Measurements from ENCODE around the gene ARMH3. TPM values are rescaled to one million over a fixed set of nuclear protein-coding genes. Genes with fewer than 3 reads are reported as not detected.

The ARMH3 gene
- total RNA-seq, 1 donor from 2014 or later, result 48.1 TPM

DNA sequence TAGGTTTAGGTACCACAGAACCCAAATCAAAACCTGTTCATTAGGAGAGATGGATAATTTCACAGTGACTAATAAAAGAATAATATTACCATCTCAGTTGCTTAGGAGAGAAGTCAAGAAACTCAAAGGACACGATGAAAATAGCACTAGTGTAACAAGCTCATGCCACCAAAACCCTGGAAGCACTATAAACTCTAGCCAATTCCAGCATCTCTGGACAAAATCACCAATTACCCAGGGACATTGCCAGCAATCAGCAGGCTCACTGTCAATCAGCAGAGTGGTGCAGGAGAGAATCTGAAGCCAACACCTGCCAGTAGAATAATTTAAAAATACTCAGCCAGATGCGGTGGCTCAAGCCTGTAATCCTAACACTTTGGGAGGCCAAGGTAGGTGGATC lies 88.9 kb downstream of the ARMH3 start:
- peaks cover 8% of the 10 kb centered on the region for H3K4me1 Mint-ChIP-seq (ENCODE audit: low read depth, unreplicated experiment)
- no peaks in the 10 kb centered on the region for H3K36me3 Mint-ChIP-seq (ENCODE audit: unreplicated experiment)
- TF ChIP-seq, protein P1, sequence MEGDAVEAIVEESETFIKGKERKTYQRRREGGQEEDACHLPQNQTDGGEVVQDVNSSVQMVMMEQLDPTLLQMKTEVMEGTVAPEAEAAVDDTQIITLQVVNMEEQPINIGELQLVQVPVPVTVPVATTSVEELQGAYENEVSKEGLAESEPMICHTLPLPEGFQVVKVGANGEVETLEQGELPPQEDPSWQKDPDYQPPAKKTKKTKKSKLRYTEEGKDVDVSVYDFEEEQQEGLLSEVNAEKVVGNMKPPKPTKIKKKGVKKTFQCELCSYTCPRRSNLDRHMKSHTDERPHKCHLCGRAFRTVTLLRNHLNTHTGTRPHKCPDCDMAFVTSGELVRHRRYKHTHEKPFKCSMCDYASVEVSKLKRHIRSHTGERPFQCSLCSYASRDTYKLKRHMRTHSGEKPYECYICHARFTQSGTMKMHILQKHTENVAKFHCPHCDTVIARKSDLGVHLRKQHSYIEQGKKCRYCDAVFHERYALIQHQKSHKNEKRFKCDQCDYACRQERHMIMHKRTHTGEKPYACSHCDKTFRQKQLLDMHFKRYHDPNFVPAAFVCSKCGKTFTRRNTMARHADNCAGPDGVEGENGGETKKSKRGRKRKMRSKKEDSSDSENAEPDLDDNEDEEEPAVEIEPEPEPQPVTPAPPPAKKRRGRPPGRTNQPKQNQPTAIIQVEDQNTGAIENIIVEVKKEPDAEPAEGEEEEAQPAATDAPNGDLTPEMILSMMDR (IDR thresholded peaks at IDR 0.05; ENCODE audit: partially characterized antibody, unreplicated experiment), result no peak
- no peaks in the 10 kb centered on the region for H3K27me3 Mint-ChIP-seq (ENCODE audit: unreplicated experiment)
- H3K9me3 Mint-ChIP-seq (ENCODE audit: unreplicated experiment), result peaks cover 1% of the 10 kb centered on the region
- H3K4me3 Mint-ChIP-seq (ENCODE audit: unreplicated experiment), result no peak overlapping the region
- DNase-seq, result no peak
- no peak overlapping the region for H3K27ac Mint-ChIP-seq (ENCODE audit: unreplicated experiment)

DNA sequence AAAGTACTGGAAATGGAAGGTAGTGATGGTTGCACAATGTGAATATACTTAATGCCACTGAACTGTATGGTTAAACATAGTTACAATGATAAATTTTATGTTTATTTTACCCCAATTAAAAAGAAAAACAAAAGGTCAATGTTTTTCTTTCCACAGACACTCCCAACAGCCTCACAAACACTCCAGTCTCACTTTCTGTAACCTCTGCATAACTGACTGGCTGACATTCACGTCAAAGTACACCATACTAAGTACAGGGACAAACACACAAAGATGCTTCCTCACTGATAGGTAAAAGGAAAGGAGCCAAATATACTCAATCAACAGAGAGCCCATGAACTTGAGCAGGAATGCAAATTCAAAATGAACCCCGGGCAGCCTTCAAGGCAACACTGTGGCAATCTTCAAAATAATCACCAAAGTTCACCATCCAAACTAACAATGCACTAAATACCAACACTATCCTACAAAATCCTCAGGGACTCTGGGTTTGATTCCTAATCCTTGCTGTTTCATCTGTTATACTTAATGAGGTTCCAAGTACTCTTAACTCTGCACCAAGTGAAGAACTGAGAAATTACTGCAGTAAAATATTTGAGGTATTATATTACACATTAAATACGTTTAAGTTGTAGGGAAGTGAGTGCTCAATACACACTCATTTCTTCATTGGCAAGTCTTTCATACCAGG lies 90.8 kb downstream of the ARMH3 start:
- no peak for DNase-seq
- Mint-ChIP-seq H3K4me3 (ENCODE audit: unreplicated experiment) (no peak overlapping the region), H3K36me3 (ENCODE audit: unreplicated experiment) (no peaks in the 10 kb centered on the region), H3K9me3 (ENCODE audit: unreplicated experiment) (peaks cover 1% of the 10 kb centered on the region), H3K27ac (ENCODE audit: unreplicated experiment) (no peak overlapping the region), H3K27me3 (ENCODE audit: unreplicated experiment) (no peaks in the 10 kb centered on the region), H3K4me1 (ENCODE audit: low read depth, unreplicated experiment) (peaks cover 8% of the 10 kb centered on the region)
- TF ChIP-seq, protein P1 (IDR thresholded peaks at IDR 0.05; ENCODE audit: partially characterized antibody, unreplicated experiment), result no peak

GRCh38 chr10:101961591-101962498 lies 94.1 kb downstream of the ARMH3 start:
- Mint-ChIP-seq H3K9me3 (ENCODE audit: unreplicated experiment) (peaks cover 1% of the 10 kb centered on the region), H3K36me3 (ENCODE audit: unreplicated experiment) (no peaks in the 10 kb centered on the region), H3K4me1 (ENCODE audit: low read depth, unreplicated experiment) (peaks cover 13% of the 10 kb centered on the region), H3K4me3 (ENCODE audit: unreplicated experiment) (no peak overlapping the region), H3K27ac (ENCODE audit: unreplicated experiment) (no peak overlapping the region), H3K27me3 (ENCODE audit: unreplicated experiment) (no peaks in the 10 kb centered on the region)
- no peak for DNase-seq
- TF ChIP-seq, protein P1 (IDR thresholded peaks at IDR 0.05; ENCODE audit: partially characterized antibody, unreplicated experiment), result no peak

DNA sequence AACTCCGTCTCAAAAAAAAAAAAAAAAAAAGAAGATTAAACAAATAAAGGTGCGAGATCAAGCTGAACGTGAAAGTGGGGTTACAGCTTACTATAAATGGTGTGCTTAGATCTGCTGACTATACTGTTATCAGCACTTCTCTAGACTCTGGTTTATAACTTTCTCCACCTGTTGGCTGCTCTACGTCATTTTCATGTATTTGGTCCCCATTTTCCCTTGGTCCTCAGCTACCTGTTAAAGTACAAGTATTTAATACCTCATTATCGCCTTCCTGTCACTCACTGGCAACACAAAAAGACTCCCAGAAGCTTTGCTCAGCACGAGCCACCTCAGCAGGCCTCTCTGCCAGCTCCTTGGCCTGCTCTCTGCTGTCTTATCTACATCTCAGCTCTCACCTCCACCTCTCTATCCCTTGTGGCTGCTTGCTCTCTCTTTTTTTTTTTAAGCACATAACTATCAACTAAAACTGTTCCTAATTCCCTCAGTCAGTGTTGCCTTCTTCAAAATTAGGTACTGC lies 95.0 kb downstream of the ARMH3 start:
- Mint-ChIP-seq H3K4me3 (ENCODE audit: unreplicated experiment) (no peak overlapping the region), H3K27ac (ENCODE audit: unreplicated experiment) (no peak overlapping the region), H3K9me3 (ENCODE audit: unreplicated experiment) (peaks cover 1% of the 10 kb centered on the region), H3K4me1 (ENCODE audit: low read depth, unreplicated experiment) (peaks cover 10% of the 10 kb centered on the region), H3K36me3 (ENCODE audit: unreplicated experiment) (no peaks in the 10 kb centered on the region), H3K27me3 (ENCODE audit: unreplicated experiment) (no peaks in the 10 kb centered on the region)
- no peak for DNase-seq
- TF ChIP-seq, protein P1 (IDR thresholded peaks at IDR 0.05; ENCODE audit: partially characterized antibody, unreplicated experiment), result no peak
